Fibroblast of gingiva (primary cell): ENCODE results near the gene TMC8.
A peak's percentile ranks its signal among the peaks of the same experiment; 100 is the strongest.
"Not testable (repeated sequence)": the region's sequence is repeated elsewhere in the genome, so short reads cannot be mapped to it uniquely, and the experiment has no call there.

Experiments used
- DNase-seq: peaks from one replicate; pipeline ENCODE4 v3.0.0-alpha.2; 2011; ENCODE audit warnings: low read depth

The TMC8 gene

GRCh38 chr17:78137392-78138203 lies 7.0 kb downstream of the TMC8 start:
- no peak for DNase-seq

DNA sequence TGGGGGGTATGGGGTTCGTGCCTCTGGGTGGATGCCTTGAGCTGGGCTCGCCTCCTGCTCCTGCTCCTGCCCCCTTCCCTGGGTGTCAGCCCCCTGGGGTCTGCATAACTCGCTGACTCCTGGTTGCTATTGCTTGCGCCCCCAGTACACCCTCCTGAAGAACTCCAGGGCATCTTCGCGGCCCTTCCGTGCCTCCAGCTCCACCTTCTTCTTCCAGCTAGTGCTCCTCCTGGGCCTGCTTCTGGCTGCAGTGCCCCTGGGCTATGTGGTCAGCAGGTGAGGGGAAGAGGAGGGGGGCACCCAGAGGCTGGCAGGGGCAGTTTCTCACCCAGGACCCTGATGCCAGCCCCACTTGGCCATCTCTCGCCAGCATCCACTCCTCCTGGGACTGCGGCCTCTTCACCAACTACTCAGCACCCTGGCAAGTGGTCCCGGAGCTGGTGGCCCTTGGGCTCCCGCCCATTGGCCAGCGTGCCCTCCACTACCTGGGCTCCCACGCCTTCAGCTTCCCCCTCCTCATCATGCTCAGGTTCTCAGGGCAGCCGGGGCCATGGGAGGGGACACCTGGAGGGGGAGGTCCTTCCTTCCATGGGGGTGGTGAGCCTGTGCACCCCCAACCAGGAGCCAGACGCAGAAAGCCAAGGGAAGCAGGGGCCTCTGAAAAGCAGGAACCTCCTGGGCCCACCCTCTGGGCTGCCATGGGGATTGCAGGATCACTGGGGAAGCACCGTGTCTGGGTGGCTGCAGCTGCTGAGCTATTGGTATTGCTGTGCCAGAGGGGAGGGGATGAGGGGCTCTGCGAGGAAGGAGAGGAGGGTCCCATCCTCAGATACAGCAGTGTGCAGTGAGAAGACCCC lies 7.9 kb downstream of the TMC8 start:
- no peak for DNase-seq

DNA sequence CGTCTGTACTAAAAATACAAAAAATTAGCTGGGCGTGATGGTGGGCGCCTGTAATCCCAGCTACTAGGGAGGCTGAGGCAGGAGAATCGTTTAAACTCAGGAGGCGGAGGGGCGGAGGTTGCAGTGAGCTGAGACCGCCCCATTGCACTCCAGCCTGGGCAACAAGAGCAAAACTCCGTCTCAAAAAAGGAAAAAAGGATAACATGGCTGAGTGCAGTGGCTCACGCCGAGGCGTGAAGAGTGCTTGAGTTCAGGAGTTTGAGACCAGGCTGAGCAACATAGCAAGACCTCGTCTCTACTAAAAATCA lies 9.2 kb downstream of the TMC8 start:
- DNase-seq: not testable (repeated sequence)

DNA sequence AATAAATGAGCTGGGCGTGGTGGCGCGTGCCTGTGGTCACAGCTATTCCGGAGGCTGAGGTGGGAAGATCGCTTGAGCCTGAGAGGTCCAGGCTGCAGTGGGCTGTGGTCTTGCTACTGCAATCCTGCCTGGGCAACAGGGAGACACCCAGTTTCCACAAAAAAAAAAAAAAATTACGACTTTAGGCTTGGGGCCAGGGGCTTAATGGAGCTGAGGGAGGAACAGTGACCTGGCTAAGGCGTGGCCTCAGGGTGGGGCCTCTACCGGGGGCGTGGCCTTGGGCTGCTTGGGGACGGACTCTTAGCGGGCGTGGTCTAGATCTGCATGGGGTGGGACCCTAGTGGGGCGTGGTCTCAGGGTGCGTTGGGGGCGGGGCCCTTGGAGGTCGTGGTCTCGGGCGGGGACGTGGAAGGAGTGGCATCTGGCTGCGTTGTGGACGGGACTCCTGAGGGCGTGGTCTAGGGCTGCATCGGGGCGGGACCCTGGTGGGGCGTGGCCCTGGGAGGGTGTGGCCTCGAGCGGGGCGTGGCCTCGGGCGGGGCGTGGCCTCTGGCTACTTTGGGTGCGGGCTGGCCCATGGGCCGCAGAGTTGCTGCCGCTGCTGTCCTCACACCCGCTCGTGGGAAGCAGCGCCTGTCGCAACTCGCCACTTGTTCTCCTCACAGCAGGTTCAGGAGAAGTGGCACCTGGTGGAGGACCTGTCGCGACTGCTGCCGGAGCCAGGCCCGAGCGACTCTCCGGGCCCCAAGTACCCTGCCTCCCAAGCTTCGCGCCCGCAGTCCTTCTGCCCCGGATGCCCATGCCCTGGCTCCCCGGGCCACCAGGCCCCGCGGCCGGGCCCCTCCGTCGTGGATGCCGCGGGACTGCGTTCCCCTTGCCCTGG lies 9.8 kb downstream of the TMC8 start:
- peak; percentile 61 for DNase-seq

GRCh38 chr17:78141437-78142118 lies 11.0 kb downstream of the TMC8 start:
- DNase-seq: no peak

- no peak for DNase-seq
These were observed 11.7 kb downstream of the TMC8 start for GRCh38 chr17:78142119-78142861.

DNA sequence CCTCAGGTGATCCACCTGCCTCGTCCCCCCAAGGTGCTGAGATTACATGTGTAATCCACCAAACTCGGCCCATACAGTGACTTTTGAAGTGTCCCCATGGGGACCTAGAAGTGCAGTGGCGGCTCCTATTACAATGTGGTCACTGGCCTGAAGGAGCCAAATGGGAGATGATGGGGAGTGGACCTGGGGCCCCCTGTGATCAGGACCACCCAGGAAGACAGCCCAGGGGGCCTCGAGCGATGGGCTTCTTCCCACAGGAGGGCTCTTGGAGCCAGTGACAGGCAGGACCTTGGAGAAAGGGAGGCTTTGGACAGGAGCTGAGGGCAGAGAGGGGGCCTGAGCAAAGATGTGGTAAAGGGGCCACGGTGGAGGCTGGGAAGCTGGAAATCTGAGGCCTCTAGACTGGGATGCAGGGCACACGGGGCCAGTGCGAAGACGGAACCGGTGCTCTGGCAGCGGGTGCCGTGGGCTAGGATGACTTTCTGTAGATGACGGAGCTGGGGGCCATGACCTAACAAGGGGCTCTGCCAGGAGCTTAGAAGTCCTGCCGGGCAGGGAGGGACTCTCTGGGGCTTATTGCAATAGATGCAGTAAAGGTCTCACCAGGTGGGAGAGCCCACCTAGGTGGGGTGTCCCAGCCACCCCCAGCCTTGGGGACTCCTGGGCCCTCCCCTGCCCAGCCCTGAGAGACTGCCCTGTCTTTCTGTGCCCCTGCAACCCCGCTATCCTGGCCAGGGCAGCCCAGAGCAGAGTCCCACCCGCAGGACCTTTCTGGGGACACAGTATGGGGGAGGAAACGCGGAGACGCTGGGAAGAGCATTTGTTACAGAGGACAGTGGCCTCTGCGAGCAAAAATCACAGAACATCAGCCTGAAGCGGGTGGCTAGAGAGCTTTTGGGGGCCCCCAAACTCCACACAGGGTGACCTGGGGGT lies 12.9 kb downstream of the TMC8 start:
- no peak for DNase-seq

- peak; percentile 84 for DNase-seq
These were observed 13.7 kb downstream of the TMC8 start for GRCh38 chr17:78144147-78144719.

DNA sequence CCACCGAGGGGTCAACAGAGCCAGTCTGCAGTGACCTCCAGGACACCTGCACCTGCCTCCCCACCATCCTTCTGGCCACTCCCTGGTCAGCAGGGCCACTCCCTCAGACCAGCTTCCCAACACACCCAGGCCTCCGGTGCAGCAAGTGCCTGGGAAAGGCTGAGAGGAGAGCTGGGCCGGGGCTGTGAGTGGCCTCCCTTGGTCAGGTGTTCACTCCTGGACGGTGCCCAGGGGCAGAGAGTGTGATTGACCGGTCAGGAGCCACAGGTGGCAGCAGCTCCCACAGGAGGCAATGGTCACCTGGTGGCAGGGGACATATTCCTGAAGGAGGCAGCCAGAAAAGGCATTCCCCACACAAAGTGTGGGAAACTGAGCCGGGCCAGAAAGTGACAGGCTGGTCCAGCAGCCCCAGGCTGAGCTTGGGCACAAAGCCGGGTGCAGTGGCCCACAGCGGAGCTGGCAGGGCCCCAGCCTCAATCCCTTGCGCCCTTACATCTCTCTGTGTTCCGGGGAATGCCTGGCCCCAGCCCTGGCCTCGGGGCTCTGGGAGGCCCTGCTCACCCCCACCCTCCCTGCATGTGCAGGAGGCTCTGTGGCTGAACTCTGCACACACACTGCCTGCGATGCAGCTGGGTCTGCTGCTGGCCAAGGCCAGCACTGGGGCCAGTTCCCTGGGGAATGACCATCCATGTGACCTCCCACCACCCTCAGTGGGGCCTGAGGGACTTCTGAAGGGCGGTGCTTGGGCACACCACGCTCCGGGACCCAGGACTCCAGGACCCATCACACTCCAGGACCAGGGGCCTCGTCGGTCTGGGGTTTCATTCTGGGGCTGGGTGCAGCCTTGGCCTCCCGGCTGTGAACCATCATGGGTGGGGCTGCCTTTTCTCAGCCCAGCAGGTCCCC lies 14.4 kb downstream of the TMC8 start:
- DNase-seq: peak; percentile 34

DNA sequence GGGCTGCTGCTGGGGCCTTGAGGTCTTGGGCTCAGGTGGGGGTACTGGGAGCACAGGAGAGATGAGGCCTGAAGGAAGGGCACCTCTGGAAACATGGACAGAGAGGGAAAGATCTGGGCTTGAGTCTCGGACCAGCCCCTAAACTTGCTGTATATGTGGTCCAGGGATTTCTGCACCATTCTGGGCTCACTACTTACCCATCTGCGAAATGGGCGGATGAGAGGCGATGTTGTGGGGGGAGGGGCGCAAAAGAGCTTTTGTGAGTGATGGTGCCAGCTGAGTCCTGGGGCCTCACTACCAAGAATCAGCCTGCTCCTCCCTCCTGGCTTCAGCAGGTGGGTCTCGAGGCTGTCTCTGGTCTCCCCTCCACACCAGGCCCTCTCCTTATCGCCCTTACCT lies 15.9 kb downstream of the TMC8 start:
- no peak for DNase-seq

GRCh38 chr17:78146881-78147280 lies 16.3 kb downstream of the TMC8 start:
- no peak for DNase-seq

- no peak for DNase-seq
These were observed 16.9 kb downstream of the TMC8 start for GRCh38 chr17:78147315-78147998.

- no peak for DNase-seq
These were observed 17.9 kb downstream of the TMC8 start for GRCh38 chr17:78148286-78149016.

GRCh38 chr17:78151514-78152008 lies 21.0 kb downstream of the TMC8 start:
- DNase-seq: no peak

DNA sequence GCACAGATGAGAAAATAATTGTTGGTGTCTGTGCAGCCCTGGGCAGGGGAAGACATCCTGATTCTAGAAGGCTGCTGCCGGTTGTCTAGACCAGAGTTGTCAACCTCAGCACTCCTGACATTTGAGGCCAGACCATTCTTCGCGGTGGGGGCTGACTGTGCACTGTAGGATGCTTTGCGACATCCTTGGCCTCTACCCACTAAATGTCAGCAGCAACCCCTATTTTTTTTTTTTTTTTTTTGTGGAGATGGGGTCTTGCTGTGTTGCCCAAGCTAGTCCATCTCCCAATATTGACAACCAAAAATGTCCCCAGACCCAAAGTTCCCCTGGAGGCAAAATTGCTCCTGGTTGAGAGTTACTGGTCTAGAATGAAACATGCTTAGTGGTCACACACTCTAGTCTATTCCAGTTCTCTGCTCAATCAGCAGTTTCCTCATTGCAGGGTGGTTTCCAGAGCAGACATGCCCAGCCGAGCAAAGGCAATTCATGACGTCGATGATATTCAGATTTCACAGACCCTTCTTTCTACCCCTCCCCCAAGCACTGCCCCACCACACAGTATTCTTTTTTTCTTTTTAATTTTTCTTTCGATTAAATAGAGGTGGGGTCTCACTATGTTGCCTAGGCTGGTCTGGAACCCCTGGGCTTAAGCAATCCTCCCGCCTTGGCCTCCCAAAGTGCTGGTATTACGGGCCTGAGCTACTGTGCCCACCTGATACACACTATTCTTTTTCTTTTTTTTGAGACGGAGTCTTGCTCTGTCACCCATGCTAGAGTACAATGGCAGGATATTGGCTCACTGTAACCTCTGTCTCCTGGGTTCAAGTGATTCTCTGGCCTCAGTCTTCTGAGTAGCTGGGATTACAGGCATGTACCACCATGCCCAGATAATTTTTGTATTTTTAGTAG lies 24.6 kb downstream of the TMC8 start:
- DNase-seq: no peak

GRCh38 chr17:78159575-78160158 lies 29.1 kb downstream of the TMC8 start:
- peak; percentile 27 for DNase-seq
